HepG2 (cell line): Measurements from ENCODE around the gene SSC5D. TPM values are rescaled to one million over a fixed set of nuclear protein-coding genes. Genes with fewer than 3 reads are reported as not detected.

Experiments used
- ATAC-seq: fragments of 200-7000 bp; cut with Tn5 transposase; 3 replicates; pipeline ENCODE4 v1.9.1; 2020; ENCODE audit warnings: mild to moderate bottlenecking, moderate library complexity
- BruUV-seq: library from RNA; stranded (reverse); fragments of 400-500 nt; replicated peaks from 2 replicates; lab custom pipeline; 2021; lab: Mats Ljungman, UMichigan
- CTCF ChIA-PET: fragments of 300-600 bp; formaldehyde crosslinking; extraction: SDS; loops from one replicate; lab custom pipeline; 2021; ENCODE audit warnings: low total read pairs, inconsistent platforms, low intra/inter-chr PET ratio; lab: Yijun Ruan, JAX
- POLR2A ChIA-PET: fragments of 350-600 bp; sonication (Branson Sonifier 250); formaldehyde crosslinking; loops from one replicate; lab custom pipeline; 2020; ENCODE audit warnings: antibody characterized with exemption, inconsistent platforms; lab: Yijun Ruan, JAX
- DNase-seq: peaks from one replicate; pipeline ENCODE4 v3.0.0-alpha.2; 2015; ENCODE audit warnings: low spot score
- FAIRE-seq: peaks from 3 replicates; lab custom pipeline; 2011; peaks lifted over from hg19 to GRCh38; lab: Jason Lieb, UNC
- H2AFZ ChIP-seq: one replicate; pipeline ENCODE4 v1.6.1; 2011; ENCODE audit warnings: low read length, inconsistent platforms
- H3K27ac ChIP-seq: fragments of 300-600 bp; 3 replicates; pipeline ENCODE4 v1.8.0; 2011; ENCODE audit warnings: mixed run types, mild to moderate bottlenecking, mixed read lengths, low read length, inconsistent platforms; ENCODE audit not compliant: insufficient read depth; ENCODE audit errors: extremely low read length
- H3K27me3 ChIP-seq, 2 experiments: fragments of 200-600 bp in 1 of 2; 2 replicates in 1 of 2; 3 replicates in 1 of 2; pipeline versions ENCODE4 v1.6.0 to v1.8.0; 2011; ENCODE audit warnings: low read length in 2 of 2, mild to moderate bottlenecking in 2 of 2, moderate library complexity in 2 of 2, inconsistent platforms in 1 of 2; ENCODE audit not compliant: insufficient read depth in 2 of 2, control insufficient read depth in 1 of 2
- H3K36me3 ChIP-seq, 2 experiments: fragments of 200-600 bp in 1 of 2; replicated peaks in 1 of 2; 2 replicates in 1 of 2; 3 replicates in 1 of 2; pipeline versions ENCODE4 v1.5.1 to v1.8.0; 2011; ENCODE audit warnings: low read length in 2 of 2, inconsistent platforms in 1 of 2; ENCODE audit not compliant: insufficient read depth in 2 of 2, control insufficient read depth in 1 of 2
- H3K4me1 ChIP-seq: 2 replicates; pipeline ENCODE4 v1.5.1; 2012; ENCODE audit warnings: low read length, inconsistent platforms; ENCODE audit not compliant: insufficient read depth
- H3K4me2 ChIP-seq: 2 replicates; pipeline ENCODE4 v1.6.0; 2011; ENCODE audit warnings: low read depth, low read length, inconsistent platforms
- H3K4me3 ChIP-seq, 3 experiments: fragments of 200-600 bp in 1 of 3; sonication (generic), shearing (Covaris generic) in 1 of 3; replicated peaks in 1 of 3; 2 replicates each; pipeline ENCODE4 v1.5.1; 2011 to 2016; ENCODE audit warnings: low read length in 3 of 3, inconsistent platforms in 2 of 3, low read depth in 2 of 3, mild to moderate bottlenecking in 2 of 3, control low read depth in 1 of 3, mixed read lengths in 1 of 3; ENCODE audit not compliant: insufficient read depth in 1 of 3
- H3K79me2 ChIP-seq: one replicate; pipeline ENCODE4 v1.6.1; 2011; ENCODE audit warnings: low read length, inconsistent platforms; ENCODE audit not compliant: insufficient read depth
- H3K9ac ChIP-seq: 2 replicates; pipeline ENCODE4 v1.6.0; 2011; ENCODE audit warnings: mild to moderate bottlenecking, low read depth, low read length, inconsistent platforms; ENCODE audit not compliant: insufficient read depth
- H3K9me3 ChIP-seq: 2 replicates; pipeline ENCODE4 v1.5.1; 2012; ENCODE audit warnings: mild to moderate bottlenecking, low read length
- H4K20me1 ChIP-seq: 2 replicates; pipeline ENCODE4 v1.6.0; 2011; ENCODE audit warnings: inconsistent platforms, mild to moderate bottlenecking, low read length, moderate library complexity; ENCODE audit not compliant: insufficient read depth
- GMEB1 ChIP-seq: sonication (generic); formaldehyde crosslinking; IDR thresholded peaks from 2 replicates; pipeline ENCODE4 v1.5.1; 2020; ENCODE audit warnings: missing genetic modification reagents, mild to moderate bottlenecking, borderline replicate concordance
- HMGXB3 ChIP-seq: sonication (generic); formaldehyde crosslinking; IDR thresholded peaks from 2 replicates; pipeline ENCODE4 v1.4.0; 2020; ENCODE audit warnings: missing genetic modification reagents, borderline replicate concordance
- MAFG ChIP-seq: sonication (generic); formaldehyde crosslinking; IDR thresholded peaks from 2 replicates; pipeline ENCODE4 v1.5.1; 2020; ENCODE audit warnings: mild to moderate bottlenecking, missing genetic modification reagents
- PHF21A ChIP-seq: sonication (generic); formaldehyde crosslinking; IDR thresholded peaks from 2 replicates; pipeline ENCODE4 v1.5.0; 2020; ENCODE audit warnings: mild to moderate bottlenecking, missing genetic modification reagents
- PHF8 ChIP-seq: sonication (generic); formaldehyde crosslinking; IDR thresholded peaks from 2 replicates; pipeline ENCODE4 v1.5.0; 2020; ENCODE audit warnings: missing genetic modification reagents
- SALL1 ChIP-seq: sonication (generic); formaldehyde crosslinking; IDR thresholded peaks from 2 replicates; pipeline ENCODE4 v1.8.0; 2022; ENCODE audit warnings: mild to moderate bottlenecking, missing genetic modification reagents
- ZBTB21 ChIP-seq: sonication (generic); formaldehyde crosslinking; IDR thresholded peaks from 2 replicates; pipeline ENCODE4 v1.4.0; 2020; ENCODE audit warnings: missing genetic modification reagents
- ZFY ChIP-seq: sonication (generic); formaldehyde crosslinking; IDR thresholded peaks from 2 replicates; pipeline ENCODE4 v1.4.0; 2020; ENCODE audit warnings: missing genetic modification reagents
- ZNF234 ChIP-seq: sonication (generic); formaldehyde crosslinking; conservative IDR thresholded peaks from 2 replicates; pipeline ENCODE4 v1.5.1; 2020; ENCODE audit warnings: mild to moderate bottlenecking, missing genetic modification reagents
- ZNF614 ChIP-seq: IDR thresholded peaks from 2 replicates; pipeline ENCODE4 v1.6.1; 2018; ENCODE audit warnings: missing biosample characterization, missing genetic modification reagents, inconsistent platforms, borderline replicate concordance
- ZNF839 ChIP-seq: sonication (generic); formaldehyde crosslinking; IDR thresholded peaks from 2 replicates; pipeline ENCODE4 v1.4.0; 2020; ENCODE audit warnings: missing genetic modification reagents, mild to moderate bottlenecking, borderline replicate concordance
- ZNF879 ChIP-seq: sonication (generic); formaldehyde crosslinking; IDR thresholded peaks from 2 replicates; pipeline ENCODE4 v1.8.1; 2023; ENCODE audit warnings: missing genetic modification reagents
- WGBS: methylation state at CpG from one replicate; pipeline ENCODE4 v1.1.6; 2017; ENCODE audit warnings: low lambda C conversion rate; 5-methylcytosine and 5-hydroxymethylcytosine counted together
- in situ Hi-C: cut with HindIII; loops from 2 replicates; pipeline ENCODE4 v1.10.0; 2017; ENCODE audit warnings: low pct_unique_long_range_greater_than_20kb; ENCODE audit not compliant: extremely low pct_ligation_motif_present
- intact Hi-C: fragments of 100-400 bp; cut with micrococcal nuclease; formaldehyde crosslinking; loops from one replicate; pipeline ENCODE4 v1.10.0; 2022; ENCODE audit not compliant: unreplicated experiment
- polyA plus RNA-seq, 8 experiments: library from polyadenylated mRNA; depleted of rRNA in 3 of 8; stranded (reverse) in 7 of 8; unstranded in 1 of 8; fragments of >200 nt; fragmentation: Illumina TruSeq in 4 of 8; extraction: Trizol in 4 of 8; gene quantifications; 2 replicates each; pipeline versions ENCODE4 v1.2.1 to v1.2.3, GENCODE V29; 2011 to 2016; ENCODE audit warnings: low read depth in 4 of 8, missing spikeins in 1 of 8, mixed read lengths in 1 of 8; ENCODE audit not compliant: insufficient read depth in 1 of 8
- total RNA-seq, 5 experiments: library from RNA; depleted of rRNA; stranded (reverse); fragments of >200 nt; fragmentation: Illumina TruSeq; extraction: Trizol; gene quantifications; 2 replicates each; pipeline ENCODE4 v1.2.3, GENCODE V29; 2016; ENCODE audit warnings: low read depth in 1 of 5

Gene SSC5D
- total and polyA plus RNA-seq, 2 of the 13 experiments (the other 11 are each of a cell fraction or from before 2014, with no cell fraction given): not detected

- ATAC-seq: no peak
- TF ChIP-seq PHF8 (CRISPR knock-in tag) (0 out of 2 replicates have a peak, but pooled peaks have one; percentile 12), ZBTB21 (no peak)
- TF ChIP-seq, all 625 proteins: peak for 1
- Histone ChIP-seq H3K9me3 (no peaks in the 10 kb centered on the region), H3K36me3 (no peaks in the 10 kb centered on the region), H3K27me3 (no peaks in the 10 kb centered on the region), H3K9ac (no peak overlapping the region), H2AFZ (no peak overlapping the region), H3K27ac (no peak overlapping the region), H3K4me1 (peaks cover 63% of the 10 kb centered on the region), H3K79me2 (no peaks in the 10 kb centered on the region), H4K20me1 (no peaks in the 10 kb centered on the region), H3K4me3 (peak overlapping the region in 1 of 3 experiments; percentile 12; a peak in 1 of 6 replicates), H3K4me2 (peak overlapping the region; percentile 63; the same call in 1 of the 2 replicates)
- WGBS: 71% methylated on average over 9 of the region's 9 CpGs
- DNase-seq: no peak
- POLR2A ChIA-PET: interaction anchor here (0.7 to 2.7 kb wide), 2 partner anchors 8 to 45 kb away, joined by 3 to 18 read pairs; partner anchors contain the start of genes FIZ1 and ZNF524
- in situ Hi-C loops: no loop called here
- FAIRE-seq: no peak
- no TSS peak for BruUV-seq
- intact Hi-C loops: loop anchor here (10.0 kb wide), 1 partner anchor 50 kb away; the partner anchor contains the start of genes ZNF524 and ZNF865
- CTCF ChIA-PET: no interaction called here
These were observed 66.1 kb downstream of the SSC5D start for GRCh38 chr19:55554302-55554701.

GRCh38 chr19:55554741-55555152, 66.5 kb downstream of the SSC5D start:
- H4K20me1 ChIP-seq: no peaks in the 10 kb centered on the region
- peak overlapping the region in 1 of 3 experiments; percentile 17; a peak in 2 of 6 replicates for H3K4me3 ChIP-seq
- no TSS peak for BruUV-seq
- H3K27me3 ChIP-seq: no peaks in the 10 kb centered on the region
- peak; percentile 68 for DNase-seq
- CTCF ChIA-PET: no interaction called here
- H3K4me2 ChIP-seq: peak overlapping the region; percentile 63
- no peak overlapping the region for H2AFZ ChIP-seq
- H3K9me3 ChIP-seq: no peaks in the 10 kb centered on the region
- intact Hi-C loops (loop anchor here (10.0 kb wide), 1 partner anchor 50 kb away; the partner anchor contains the start of genes ZNF524 and ZNF865), in situ Hi-C loops (no loop called here)
- 4% methylated on average over 8 of the region's 8 CpGs for WGBS
- H3K36me3 ChIP-seq: no peaks in the 10 kb centered on the region
- FAIRE-seq: no peak
- peak; percentile 73 for ATAC-seq
- POLR2A ChIA-PET: interaction anchor here (0.7 kb wide), 1 partner anchor 8 kb away, joined by 3 read pairs; no protein-coding TSS in a partner anchor
- H3K9ac ChIP-seq: 0 out of 2 replicates have a peak overlapping the region, but pooled peaks have one; percentile 15
- no peaks in the 10 kb centered on the region for H3K79me2 ChIP-seq
- H3K27ac ChIP-seq: peak overlapping the region; percentile 39
- peaks cover 59% of the 10 kb centered on the region for H3K4me1 ChIP-seq
- no peak for TF ChIP-seq GMEB1 (CRISPR knock-in tag)
- TF ChIP-seq SALL1 (CRISPR knock-in tag): peak; percentile 55; the same call in 1 of the 2 replicates
- no peak for TF ChIP-seq ZNF234 (CRISPR knock-in tag)
- TF ChIP-seq ZNF614 (CRISPR knock-in tag): peak; percentile 35; the same call in 1 of the 2 replicates
- TF ChIP-seq ZNF879 (CRISPR knock-in tag): no peak
- no peak for TF ChIP-seq ZNF839 (CRISPR knock-in tag)
- no peak for TF ChIP-seq HMGXB3 (CRISPR knock-in tag)
- 0 out of 2 replicates have a peak, but pooled peaks have one; percentile 39 for TF ChIP-seq PHF21A (CRISPR knock-in tag)
- TF ChIP-seq MAFG (CRISPR knock-in tag): no peak
- peak; percentile 50; the same call in 1 of the 2 replicates for TF ChIP-seq ZFY (CRISPR knock-in tag)
